ENCODE results near the gene NYAP2.

DNA sequence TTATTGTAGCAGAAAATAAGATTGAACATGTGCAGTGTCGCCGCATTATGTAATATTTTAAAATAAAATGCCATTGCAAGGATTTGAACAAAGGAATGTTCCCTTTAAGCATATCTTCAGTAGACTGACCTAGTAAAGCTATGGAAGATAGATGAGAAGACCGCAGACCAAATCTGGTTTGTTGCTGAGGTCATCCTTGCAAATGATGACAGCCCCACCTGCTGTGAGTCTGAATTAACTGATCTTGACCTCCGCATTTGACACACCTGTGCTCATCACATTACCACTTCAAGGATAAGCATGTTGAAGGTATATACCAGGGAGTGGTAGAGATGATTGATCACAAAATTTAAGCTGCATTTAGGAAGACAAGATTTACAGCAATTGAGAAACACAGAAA, 96.2 kb downstream of the NYAP2 start:
- TF ChIP-seq POLR2AphosphoS5 (IDR thresholded peaks at IDR 0.05; ENCODE audit: low read depth, low read length) (no peak), REST (IDR thresholded peaks at IDR 0.05; ENCODE audit: low read depth) (no peak), POLR2A (IDR thresholded peaks at IDR 0.05; ENCODE audit: borderline replicate concordance, extremely low read depth, insufficient read depth, insufficient read length) (no peak), YY1 (IDR thresholded peaks at IDR 0.05; ENCODE audit: extremely low read depth, insufficient replicate concordance, low read depth, low read length) (no peak), ZBTB33 (IDR thresholded peaks at IDR 0.05; ENCODE audit: extremely low read depth, insufficient replicate concordance, low read length) (no peak), SP1 (IDR thresholded peaks at IDR 0.05; ENCODE audit: low read depth) (no peak), EZH2phosphoT487 (IDR thresholded peaks at IDR 0.05; ENCODE audit: borderline replicate concordance) (no peak), SIN3A (IDR thresholded peaks at IDR 0.05; ENCODE audit: low read depth) (no peak)
- TF ChIP-seq, protein P1, sequence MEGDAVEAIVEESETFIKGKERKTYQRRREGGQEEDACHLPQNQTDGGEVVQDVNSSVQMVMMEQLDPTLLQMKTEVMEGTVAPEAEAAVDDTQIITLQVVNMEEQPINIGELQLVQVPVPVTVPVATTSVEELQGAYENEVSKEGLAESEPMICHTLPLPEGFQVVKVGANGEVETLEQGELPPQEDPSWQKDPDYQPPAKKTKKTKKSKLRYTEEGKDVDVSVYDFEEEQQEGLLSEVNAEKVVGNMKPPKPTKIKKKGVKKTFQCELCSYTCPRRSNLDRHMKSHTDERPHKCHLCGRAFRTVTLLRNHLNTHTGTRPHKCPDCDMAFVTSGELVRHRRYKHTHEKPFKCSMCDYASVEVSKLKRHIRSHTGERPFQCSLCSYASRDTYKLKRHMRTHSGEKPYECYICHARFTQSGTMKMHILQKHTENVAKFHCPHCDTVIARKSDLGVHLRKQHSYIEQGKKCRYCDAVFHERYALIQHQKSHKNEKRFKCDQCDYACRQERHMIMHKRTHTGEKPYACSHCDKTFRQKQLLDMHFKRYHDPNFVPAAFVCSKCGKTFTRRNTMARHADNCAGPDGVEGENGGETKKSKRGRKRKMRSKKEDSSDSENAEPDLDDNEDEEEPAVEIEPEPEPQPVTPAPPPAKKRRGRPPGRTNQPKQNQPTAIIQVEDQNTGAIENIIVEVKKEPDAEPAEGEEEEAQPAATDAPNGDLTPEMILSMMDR (IDR thresholded peaks at IDR 0.05 in 2 of 3, conservative IDR thresholded peaks at IDR 0.05 in 1 of 3; ENCODE audit: borderline replicate concordance in 1 of 3, insufficient read depth in 1 of 3, low read depth in 2 of 3, low read length in 2 of 3), result no peak
- TF ChIP-seq, protein P2, sequence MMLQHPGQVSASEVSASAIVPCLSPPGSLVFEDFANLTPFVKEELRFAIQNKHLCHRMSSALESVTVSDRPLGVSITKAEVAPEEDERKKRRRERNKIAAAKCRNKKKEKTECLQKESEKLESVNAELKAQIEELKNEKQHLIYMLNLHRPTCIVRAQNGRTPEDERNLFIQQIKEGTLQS (IDR thresholded peaks at IDR 0.05), result no peak

Measured in HCT116 (cell line).